ENCODE results near the gene EIPR1. TPM values are rescaled to one million over a fixed set of nuclear protein-coding genes. Genes with fewer than 3 reads are reported as not detected.

The EIPR1 gene
- total and polyA plus RNA-seq, 2 donors (not counting 3 experiments of a cell fraction or from before 2014, with no cell fraction given) = 30.8 to 57.3 TPM

DNA sequence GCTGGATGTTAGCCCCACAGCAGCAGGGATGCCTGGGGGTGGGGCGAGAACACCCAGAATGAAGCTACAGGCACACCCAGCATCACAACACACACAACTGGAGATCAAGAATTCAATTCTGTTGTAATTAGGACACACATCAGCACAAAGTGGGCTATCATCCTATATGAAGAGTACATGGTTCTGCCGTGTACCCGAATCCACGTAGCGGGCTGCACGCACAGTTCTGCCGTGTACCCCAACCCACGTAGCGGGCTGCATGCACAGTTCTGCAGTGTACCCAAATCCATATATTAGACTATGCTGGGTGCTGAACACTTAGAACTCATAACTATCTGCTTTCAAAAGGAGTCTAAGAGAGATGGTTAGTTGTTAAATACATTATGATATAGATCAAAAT, 86.5 kb downstream of the EIPR1 start:
- Histone ChIP-seq H3K27ac (ENCODE audit: insufficient read depth, low read depth, low read length) (no peak overlapping the region), H3K9me3 (replicated peaks; ENCODE audit: control insufficient read depth, insufficient read depth, low read length) (no peaks in the 10 kb centered on the region), H3K79me2 (ENCODE audit: control insufficient read depth, insufficient read depth, low read length) (no peaks in the 10 kb centered on the region), H4K20me1 (replicated peaks; ENCODE audit: control insufficient read depth, extremely low read depth, insufficient read depth, low read length) (no peaks in the 10 kb centered on the region), H3K27me3 (ENCODE audit: control insufficient read depth in 2 of 2, insufficient read depth in 2 of 2, low read length in 2 of 2) (no peaks in the 10 kb centered on the region), H3K9me1 (replicated peaks; ENCODE audit: control insufficient read depth, extremely low read depth, insufficient read depth, low read length) (no peaks in the 10 kb centered on the region), H3K36me3 (ENCODE audit: control insufficient read depth in 2 of 2, extremely low read depth in 1 of 2, insufficient read depth in 2 of 2, low read length in 2 of 2) (no peaks in the 10 kb centered on the region), H3K4me2 (ENCODE audit: insufficient read depth, low read length) (no peak overlapping the region), H2AFZ (ENCODE audit: low read depth, low read length) (no peak overlapping the region), H3K4me1 (ENCODE audit: control insufficient read depth, extremely low read depth, insufficient read depth, low read length) (no peaks in the 10 kb centered on the region), H3K9ac (replicated peaks; ENCODE audit: extremely low read depth, insufficient read depth, low read length) (no peak overlapping the region), H3K4me3 (replicated peaks in 1 of 3; ENCODE audit: insufficient read depth in 1 of 3, low read depth in 1 of 3, low read length in 3 of 3) (no peak overlapping the region)
- POLR2A ChIA-PET = no interaction called here
- intact Hi-C loops (cut with micrococcal nuclease) (no loop called here), dilution Hi-C loops (cut with MboI; ENCODE audit: extremely low pct_ligation_motif_present, low sequenced_read_pairs) (no loop called here)
- no TSS peak for BruUV-seq (replicated peaks)
- DNase-seq (ENCODE audit: low read depth, low spot score) (no peak), FAIRE-seq (no peak)
- CTCF ChIA-PET = no interaction called here
- TF ChIP-seq POLR2A (IDR thresholded peaks at IDR 0.05; ENCODE audit: low read depth, low read length) = no peak
- TF ChIP-seq JUN (IDR thresholded peaks at IDR 0.05; ENCODE audit: borderline replicate concordance, insufficient read depth, insufficient read length, low read depth) = no peak
- TF ChIP-seq, protein P1, sequence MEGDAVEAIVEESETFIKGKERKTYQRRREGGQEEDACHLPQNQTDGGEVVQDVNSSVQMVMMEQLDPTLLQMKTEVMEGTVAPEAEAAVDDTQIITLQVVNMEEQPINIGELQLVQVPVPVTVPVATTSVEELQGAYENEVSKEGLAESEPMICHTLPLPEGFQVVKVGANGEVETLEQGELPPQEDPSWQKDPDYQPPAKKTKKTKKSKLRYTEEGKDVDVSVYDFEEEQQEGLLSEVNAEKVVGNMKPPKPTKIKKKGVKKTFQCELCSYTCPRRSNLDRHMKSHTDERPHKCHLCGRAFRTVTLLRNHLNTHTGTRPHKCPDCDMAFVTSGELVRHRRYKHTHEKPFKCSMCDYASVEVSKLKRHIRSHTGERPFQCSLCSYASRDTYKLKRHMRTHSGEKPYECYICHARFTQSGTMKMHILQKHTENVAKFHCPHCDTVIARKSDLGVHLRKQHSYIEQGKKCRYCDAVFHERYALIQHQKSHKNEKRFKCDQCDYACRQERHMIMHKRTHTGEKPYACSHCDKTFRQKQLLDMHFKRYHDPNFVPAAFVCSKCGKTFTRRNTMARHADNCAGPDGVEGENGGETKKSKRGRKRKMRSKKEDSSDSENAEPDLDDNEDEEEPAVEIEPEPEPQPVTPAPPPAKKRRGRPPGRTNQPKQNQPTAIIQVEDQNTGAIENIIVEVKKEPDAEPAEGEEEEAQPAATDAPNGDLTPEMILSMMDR (IDR thresholded peaks at IDR 0.05; ENCODE audit: extremely low read depth in 1 of 2, insufficient read depth in 1 of 2, low read depth in 1 of 2, low read length in 2 of 2) = no peak
- TF ChIP-seq FOS (IDR thresholded peaks at IDR 0.05; ENCODE audit: borderline replicate concordance, insufficient read depth, low read length) = no peak
- no peak for TF ChIP-seq EZH2 (IDR thresholded peaks at IDR 0.05; ENCODE audit: borderline replicate concordance, low read depth, low read length, severe bottlenecking)
- no peak for TF ChIP-seq MYC (IDR thresholded peaks at IDR 0.05; ENCODE audit: low read depth, low read length)
- TF ChIP-seq POLR2AphosphoS5 (IDR thresholded peaks at IDR 0.05; ENCODE audit: insufficient read depth, low read depth, low read length) = no peak
- no peak for TF ChIP-seq MAX (IDR thresholded peaks at IDR 0.05; ENCODE audit: insufficient read depth, insufficient read length)
